ENCODE results near the gene ZBTB43. TPM values are rescaled to one million over a fixed set of nuclear protein-coding genes. Genes with fewer than 3 reads are reported as not detected.
A peak's percentile ranks its signal among the peaks of the same experiment; 100 is the strongest.
"Not testable (repeated sequence)": the region's sequence is repeated elsewhere in the genome, so short reads cannot be mapped to it uniquely, and the experiment has no call there.

ZBTB43 gene
- total and polyA plus RNA-seq, 7 donors: 1.8 to 12.2 (median 6.7) TPM

- 77 to 85% methylated on average over 8 of the region's 8 CpGs for WGBS, 2 donors
- no peaks in the 10 kb centered on the region for H3K9me3 ChIP-seq
- DNase-seq: no peak
- peaks cover 0 to 21% (median 17%) of the 10 kb centered on the region in 4 donors for H3K4me1 ChIP-seq
- H3K27ac ChIP-seq: no peak overlapping the region
- no peak for TF ChIP-seq EP300 (IDR thresholded peaks at IDR 0.05)
- no peak for TF ChIP-seq POLR2A (IDR thresholded peaks at IDR 0.05)
- TF ChIP-seq CTCF (IDR thresholded peaks at IDR 0.05): no peak
- no peaks in the 10 kb centered on the region for H3K36me3 ChIP-seq
- intact Hi-C loops (cut with DNase I): no loop called here
- no peaks in the 10 kb centered on the region for H3K27me3 ChIP-seq
- no peak overlapping the region for H3K4me3 ChIP-seq
Measured at GRCh38 chr9:126802318-126803059, 2.4 kb upstream of the ZBTB43 start.

DNA sequence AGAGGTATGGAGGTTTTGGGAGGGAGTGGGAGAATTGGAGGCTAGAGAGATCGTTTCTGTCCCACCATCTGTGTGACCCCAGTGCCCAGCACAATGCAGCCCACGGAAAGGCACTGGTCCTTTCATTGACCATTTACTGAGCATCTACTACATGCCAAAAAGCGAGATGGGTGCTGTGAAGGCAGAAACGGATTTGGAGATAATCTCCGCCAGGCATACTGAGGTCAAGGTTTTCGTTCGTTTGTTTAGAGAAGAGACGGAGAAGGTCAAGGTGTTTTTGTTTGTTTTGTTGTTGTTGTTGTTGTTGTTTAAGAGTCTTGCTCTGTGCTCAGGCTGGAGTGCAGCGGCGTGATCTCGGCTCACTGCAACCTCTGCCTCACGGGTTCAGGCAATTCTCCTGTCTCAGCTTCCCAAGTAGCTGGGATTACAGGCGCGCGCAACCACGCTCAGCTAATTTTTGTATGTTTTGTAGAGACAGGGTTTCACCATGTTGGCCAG, 593 bp upstream of the ZBTB43 start:
- Histone ChIP-seq H3K27ac (peak overlapping the region; percentile 87 to 90 (median 88)), H3K36me3 (peaks cover 0 to 7% (median 0%) of the 10 kb centered on the region in 4 donors)
- TF ChIP-seq POLR2A (IDR thresholded peaks at IDR 0.05): no peak
- no peak for TF ChIP-seq CTCF (IDR thresholded peaks at IDR 0.05)
- no peak for TF ChIP-seq EP300 (IDR thresholded peaks at IDR 0.05)
- TF ChIP-seq POLR2AphosphoS5 (IDR thresholded peaks at IDR 0.05): no peak

GRCh38 chr9:126805554-126806262, 868 bp downstream of the ZBTB43 start:
- DNase-seq: peak; percentile 70
- Histone ChIP-seq H3K4me3 (peak overlapping the region; percentile 79 to 90 (median 85)), H3K4me1 (peaks cover 0 to 38% (median 20%) of the 10 kb centered on the region in 4 donors), H3K27me3 (no peaks in the 10 kb centered on the region), H3K36me3 (peaks cover 0 to 21% (median 0%) of the 10 kb centered on the region in 4 donors), H3K27ac (peak overlapping the region; percentile 87 to 90 (median 88)), H3K9me3 (no peaks in the 10 kb centered on the region)
- WGBS, 2 donors: 16 to 20% methylated on average over 8 of the region's 8 CpGs
- intact Hi-C loops (cut with DNase I): no loop called here
- peak in 1 of 4 donors; percentile 40 for TF ChIP-seq POLR2AphosphoS5 (IDR thresholded peaks at IDR 0.05)
- no peak for TF ChIP-seq EP300 (IDR thresholded peaks at IDR 0.05)

More for the DNA sequence above, 593 bp upstream of the ZBTB43 start:
- DNase-seq: peak; percentile 32
- H3K27me3 ChIP-seq: no peaks in the 10 kb centered on the region
- H3K4me1 ChIP-seq: peaks cover 0 to 38% (median 20%) of the 10 kb centered on the region in 4 donors
- H3K9me3 ChIP-seq: no peaks in the 10 kb centered on the region
- 72 to 88% methylated on average over 16 of the region's 16 CpGs for WGBS, 2 donors
- intact Hi-C loops (cut with DNase I): no loop called here
- peak overlapping the region; percentile 79 to 90 (median 85) for H3K4me3 ChIP-seq

DNA sequence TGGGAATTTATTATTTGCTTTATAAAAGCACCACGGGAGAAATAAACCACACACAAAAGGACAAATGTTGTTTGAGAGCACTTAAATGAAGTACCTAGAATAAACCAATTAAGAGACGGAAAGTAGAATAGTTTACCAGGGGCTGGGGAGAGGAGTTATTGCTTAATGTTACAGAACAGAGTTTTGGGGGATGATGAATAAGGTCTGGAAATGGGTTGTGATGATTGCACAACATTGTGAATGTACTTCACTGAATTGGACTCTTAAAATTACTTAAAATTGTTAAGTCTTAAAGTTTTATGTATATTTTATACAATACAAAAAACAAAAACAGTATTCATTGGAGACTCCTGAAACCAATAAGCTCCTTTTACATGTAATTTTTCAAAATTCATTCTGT, 1.5 kb downstream of the ZBTB43 start:
- intact Hi-C loops (cut with DNase I): no loop called here
- no peaks in the 10 kb centered on the region for H3K9me3 ChIP-seq
- no peak for DNase-seq
- no peak for TF ChIP-seq EP300 (IDR thresholded peaks at IDR 0.05)
- TF ChIP-seq POLR2A (IDR thresholded peaks at IDR 0.05): no peak
- no peak for TF ChIP-seq CTCF (IDR thresholded peaks at IDR 0.05)
- no peak for TF ChIP-seq POLR2AphosphoS5 (IDR thresholded peaks at IDR 0.05)
- peak overlapping the region; percentile 87 to 90 (median 88) for H3K27ac ChIP-seq
- WGBS, 2 donors: 34 to 58% methylated on average over 2 of the region's 2 CpGs
- peaks cover 0 to 38% (median 20%) of the 10 kb centered on the region in 4 donors for H3K4me1 ChIP-seq
- H3K4me3 ChIP-seq: peak overlapping the region in 3 of 4 donors; percentile 79 to 86 (median 84)
- no peaks in the 10 kb centered on the region for H3K27me3 ChIP-seq
- H3K36me3 ChIP-seq: peaks cover 0 to 28% (median 0%) of the 10 kb centered on the region in 4 donors

DNA sequence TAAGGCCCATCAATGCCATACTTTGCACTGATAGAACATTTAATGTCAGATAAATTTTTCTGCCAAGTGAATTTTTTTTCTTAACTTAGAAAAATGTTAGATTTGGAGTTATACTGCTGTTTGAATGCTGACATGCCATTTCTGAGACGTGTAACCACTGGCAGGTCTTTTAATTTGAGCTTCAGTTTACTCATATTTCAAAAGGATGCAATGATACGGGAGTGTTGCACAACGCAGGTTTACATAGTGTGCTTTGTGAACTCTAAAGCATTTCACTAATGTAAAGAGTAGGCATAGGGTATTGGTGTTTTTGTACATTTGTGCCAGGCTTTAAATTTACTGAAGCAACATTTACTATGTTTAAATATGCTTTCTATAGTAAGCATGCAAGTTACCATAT, 4.2 kb downstream of the ZBTB43 start:
- DNase-seq: no peak
- Histone ChIP-seq H3K4me3 (no peak overlapping the region), H3K36me3 (peaks cover 0 to 47% (median 7%) of the 10 kb centered on the region in 4 donors), H3K27me3 (no peaks in the 10 kb centered on the region), H3K27ac (no peak overlapping the region), H3K9me3 (no peaks in the 10 kb centered on the region), H3K4me1 (peaks cover 0 to 38% (median 20%) of the 10 kb centered on the region in 4 donors)
- 83 to 85% methylated on average over 3 of the region's 3 CpGs for WGBS, 2 donors
- intact Hi-C loops (cut with DNase I): no loop called here
- TF ChIP-seq POLR2A (IDR thresholded peaks at IDR 0.05) (no peak), CTCF (IDR thresholded peaks at IDR 0.05) (no peak), EP300 (IDR thresholded peaks at IDR 0.05) (no peak), POLR2AphosphoS5 (IDR thresholded peaks at IDR 0.05) (no peak)

- Histone ChIP-seq H3K36me3 (peaks cover 0 to 47% (median 10%) of the 10 kb centered on the region in 4 donors), H3K4me1 (peaks cover 0 to 38% (median 20%) of the 10 kb centered on the region in 4 donors)
- H3K27me3 ChIP-seq; H3K9me3 ChIP-seq; H3K4me3 ChIP-seq; DNase-seq; intact Hi-C loops (cut with DNase I); H3K27ac ChIP-seq: not testable (repeated sequence)
- 97 to 99% methylated on average over 12 of the region's 12 CpGs for WGBS, 2 donors
Measured at GRCh38 chr9:126810221-126810620, 5.4 kb downstream of the ZBTB43 start.

Data from sigmoid colon (tissue), 7 donors.